ENCODE measurements around the gene RNF208.

DNA sequence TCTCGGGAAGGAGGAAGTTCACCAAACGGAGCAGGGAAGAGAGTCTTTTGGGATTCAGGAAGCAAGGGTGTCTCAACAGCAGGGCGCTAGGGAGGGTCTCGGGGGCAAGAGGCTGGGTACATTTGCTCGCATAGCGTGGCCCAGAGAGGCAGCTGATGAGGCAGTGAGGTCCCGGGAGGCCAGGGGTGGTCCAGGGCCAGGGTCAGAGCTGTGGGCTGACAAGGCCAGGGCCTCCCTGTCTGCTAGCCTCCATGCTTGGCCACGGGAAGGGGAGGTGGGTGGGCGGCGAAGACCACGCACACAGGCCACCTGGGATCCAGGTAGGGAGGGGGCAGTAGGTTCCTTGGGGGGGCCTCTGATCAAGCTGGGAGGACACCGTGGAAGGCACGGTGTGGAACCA lies 10.5 kb downstream of the RNF208 start:
- TF ChIP-seq POLR2A (IDR thresholded peaks at IDR 0.05; ENCODE audit: low read length) (no peak), GATA1 (IDR thresholded peaks at IDR 0.05; ENCODE audit: low read depth, low read length) (no peak)
